Body of pancreas (tissue), 4 donors: ENCODE data around the gene ANP32A.
"Not testable (repeated sequence)": the region's sequence is repeated elsewhere in the genome, so short reads cannot be mapped to it uniquely, and the experiment has no call there.

Source experiments
- CTCF ChIP-seq, 7 experiments: fragments of 450-650 bp in 4 of 7; fragments of 200-600 bp in 3 of 7; sonication (generic) in 3 of 7; IDR thresholded peaks; one replicate each; pipeline ENCODE4 v1.5.1; 2016 to 2019; ENCODE audit warnings: antibody characterized with exemption in 7 of 7
- POLR2A ChIP-seq, 3 donors: fragments of 450-650 bp; IDR thresholded peaks; one replicate each; pipeline ENCODE4 v1.6.1; 2016; ENCODE audit warnings: antibody characterized with exemption in 3 of 3, mild to moderate bottlenecking in 2 of 3

GRCh38 chr15:68858666-68859065 lies 38.0 kb upstream of the ANP32A start:
- TF ChIP-seq CTCF, POLR2A (IDR thresholded peaks at IDR 0.05): not testable (repeated sequence)
